ENCODE results near the gene IL20.

DNA sequence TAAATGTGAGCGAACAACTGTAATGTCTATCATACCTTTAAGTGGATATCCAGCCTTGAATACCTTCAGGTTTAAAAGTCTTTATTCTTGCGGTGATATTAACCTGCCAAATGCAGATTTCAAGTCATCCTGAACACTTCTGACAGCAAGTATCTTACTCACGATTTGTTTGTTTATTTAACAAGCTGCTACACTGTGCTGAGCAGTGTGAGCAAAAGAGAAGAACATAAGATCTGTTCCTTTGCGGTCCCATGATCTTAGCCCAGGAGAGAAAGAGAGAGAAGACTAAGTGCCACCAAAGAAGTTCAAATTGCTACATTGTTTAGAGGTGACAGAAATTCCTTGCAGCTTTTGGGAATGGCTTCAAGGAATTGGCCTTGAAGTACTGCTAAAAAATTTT is 22.3 kb downstream of the IL20 start:
- TF ChIP-seq, protein P1, sequence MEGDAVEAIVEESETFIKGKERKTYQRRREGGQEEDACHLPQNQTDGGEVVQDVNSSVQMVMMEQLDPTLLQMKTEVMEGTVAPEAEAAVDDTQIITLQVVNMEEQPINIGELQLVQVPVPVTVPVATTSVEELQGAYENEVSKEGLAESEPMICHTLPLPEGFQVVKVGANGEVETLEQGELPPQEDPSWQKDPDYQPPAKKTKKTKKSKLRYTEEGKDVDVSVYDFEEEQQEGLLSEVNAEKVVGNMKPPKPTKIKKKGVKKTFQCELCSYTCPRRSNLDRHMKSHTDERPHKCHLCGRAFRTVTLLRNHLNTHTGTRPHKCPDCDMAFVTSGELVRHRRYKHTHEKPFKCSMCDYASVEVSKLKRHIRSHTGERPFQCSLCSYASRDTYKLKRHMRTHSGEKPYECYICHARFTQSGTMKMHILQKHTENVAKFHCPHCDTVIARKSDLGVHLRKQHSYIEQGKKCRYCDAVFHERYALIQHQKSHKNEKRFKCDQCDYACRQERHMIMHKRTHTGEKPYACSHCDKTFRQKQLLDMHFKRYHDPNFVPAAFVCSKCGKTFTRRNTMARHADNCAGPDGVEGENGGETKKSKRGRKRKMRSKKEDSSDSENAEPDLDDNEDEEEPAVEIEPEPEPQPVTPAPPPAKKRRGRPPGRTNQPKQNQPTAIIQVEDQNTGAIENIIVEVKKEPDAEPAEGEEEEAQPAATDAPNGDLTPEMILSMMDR (IDR thresholded peaks at IDR 0.05), result no peak
- TF ChIP-seq CHD2 (IDR thresholded peaks at IDR 0.05; ENCODE audit: low read length, partially characterized antibody), result no peak
- TF ChIP-seq RNF2 (IDR thresholded peaks at IDR 0.05; ENCODE audit: borderline replicate concordance, low read depth), result no peak
- no peak for TF ChIP-seq POLR2A (IDR thresholded peaks at IDR 0.05; ENCODE audit: low read length)
- TF ChIP-seq RCOR1 (IDR thresholded peaks at IDR 0.05; ENCODE audit: low read depth, low read length), result no peak
- TF ChIP-seq, protein P2, sequence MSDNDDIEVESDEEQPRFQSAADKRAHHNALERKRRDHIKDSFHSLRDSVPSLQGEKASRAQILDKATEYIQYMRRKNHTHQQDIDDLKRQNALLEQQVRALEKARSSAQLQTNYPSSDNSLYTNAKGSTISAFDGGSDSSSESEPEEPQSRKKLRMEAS (IDR thresholded peaks at IDR 0.05), result no peak
- TF ChIP-seq, protein P3, sequence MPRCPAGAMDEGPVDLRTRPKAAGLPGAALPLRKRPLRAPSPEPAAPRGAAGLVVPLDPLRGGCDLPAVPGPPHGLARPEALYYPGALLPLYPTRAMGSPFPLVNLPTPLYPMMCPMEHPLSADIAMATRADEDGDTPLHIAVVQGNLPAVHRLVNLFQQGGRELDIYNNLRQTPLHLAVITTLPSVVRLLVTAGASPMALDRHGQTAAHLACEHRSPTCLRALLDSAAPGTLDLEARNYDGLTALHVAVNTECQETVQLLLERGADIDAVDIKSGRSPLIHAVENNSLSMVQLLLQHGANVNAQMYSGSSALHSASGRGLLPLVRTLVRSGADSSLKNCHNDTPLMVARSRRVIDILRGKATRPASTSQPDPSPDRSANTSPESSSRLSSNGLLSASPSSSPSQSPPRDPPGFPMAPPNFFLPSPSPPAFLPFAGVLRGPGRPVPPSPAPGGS (IDR thresholded peaks at IDR 0.05), result no peak
- no peak for TF ChIP-seq RAD21 (conservative IDR thresholded peaks at IDR 0.05 in 1 of 2, IDR thresholded peaks at IDR 0.05 in 1 of 2)
- TF ChIP-seq BHLHE40 (IDR thresholded peaks at IDR 0.05; ENCODE audit: low read depth, low read length), result no peak
- TF ChIP-seq CEBPB (IDR thresholded peaks at IDR 0.05), result no peak
- TF ChIP-seq EP300 (IDR thresholded peaks at IDR 0.05), result no peak
